ENCODE measurements around the gene AXDND1. TPM values are rescaled to one million over a fixed set of nuclear protein-coding genes. Genes with fewer than 3 reads are reported as not detected.
"Not testable (repeated sequence)": the region's sequence is repeated elsewhere in the genome, so short reads cannot be mapped to it uniquely, and the experiment has no call there.

AXDND1 gene
- total RNA-seq, 1 donor from 2014 or later, result not detected

DNA sequence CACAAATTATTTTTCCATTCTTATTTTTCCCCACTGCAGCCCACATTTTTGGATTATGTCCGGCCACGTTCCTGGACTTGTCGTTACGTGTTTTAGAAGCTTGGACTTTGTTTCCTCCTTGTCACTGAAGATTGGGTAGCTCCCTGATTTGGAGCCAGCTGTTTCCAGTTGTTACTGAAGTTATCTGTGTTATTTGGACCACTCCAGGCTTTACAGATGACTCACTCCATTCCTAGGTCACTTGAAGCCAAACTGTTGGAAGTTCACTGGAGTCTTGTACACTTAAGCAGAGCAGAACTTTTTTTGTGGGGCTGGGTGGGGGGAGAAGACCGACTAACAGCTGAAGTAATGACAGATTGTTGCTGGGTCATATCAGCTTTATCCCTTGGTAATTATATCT lies 12.2 kb upstream of the AXDND1 start:
- no peak for DNase-seq (ENCODE audit: low spot score)

DNA sequence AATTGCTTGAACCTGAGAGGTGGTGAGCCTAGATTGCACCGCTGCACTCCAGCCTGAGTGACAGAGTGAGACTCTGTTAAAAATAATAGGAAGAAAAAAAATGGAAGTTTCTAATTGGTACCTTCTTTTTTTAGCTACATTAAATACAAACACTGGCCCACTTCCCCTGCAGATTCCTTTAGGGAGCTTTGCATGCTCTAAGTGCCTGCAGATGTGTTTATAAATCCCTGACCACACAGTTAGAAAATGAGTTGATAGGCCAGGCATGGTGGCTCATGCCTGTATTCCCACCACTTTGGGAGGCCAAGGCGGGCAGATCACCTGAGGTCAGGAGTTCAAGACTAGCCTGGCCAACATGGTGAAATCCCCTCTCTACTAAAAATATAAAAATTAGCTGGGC lies 4.1 kb upstream of the AXDND1 start:
- DNase-seq (ENCODE audit: low spot score); intact Hi-C loops (cut with DNase I): not testable (repeated sequence)

More for the DNA sequence above, 12.2 kb upstream of the AXDND1 start:
- intact Hi-C loops (cut with DNase I), result no loop called here

DNA sequence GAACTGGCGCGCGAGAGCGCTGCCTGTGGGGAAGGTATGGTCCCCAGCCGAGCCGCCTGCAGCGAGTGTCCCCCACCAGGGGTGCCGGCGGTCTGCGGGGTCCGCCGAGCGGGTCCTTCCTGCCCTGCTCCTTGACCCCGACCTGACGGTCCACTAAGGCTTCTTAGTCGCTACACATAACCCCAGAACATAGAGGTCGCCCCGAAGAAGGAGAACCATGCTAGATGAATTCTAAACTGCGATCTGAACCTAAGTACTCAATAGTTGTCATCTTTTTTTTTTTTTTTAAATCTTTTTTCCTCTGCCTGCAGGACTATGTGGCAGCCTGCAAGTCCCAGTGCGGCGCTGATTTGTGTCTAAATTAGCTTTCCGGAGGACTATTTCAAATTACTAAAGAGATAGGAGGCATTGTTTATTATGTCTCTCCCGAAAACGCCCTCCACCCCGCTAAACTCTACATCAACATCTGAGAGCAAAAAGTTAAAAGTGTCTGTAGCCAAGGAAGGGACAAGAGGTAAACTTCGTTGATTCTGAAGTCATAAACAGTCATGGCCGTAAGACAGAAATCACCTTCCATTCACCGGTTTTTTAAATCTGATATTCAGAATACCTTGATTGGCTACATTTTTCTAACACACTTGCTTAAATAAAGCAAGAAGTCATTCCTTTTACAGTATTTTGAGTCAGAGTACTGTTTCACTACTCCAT lies 476 bp downstream of the AXDND1 start:
- intact Hi-C loops (cut with DNase I), result loop anchor here (5.0 kb wide), 2 partner anchors 74 to 594 kb away; partner anchors contain the start of gene SOAT1
- no peak for DNase-seq (ENCODE audit: low spot score)

DNA sequence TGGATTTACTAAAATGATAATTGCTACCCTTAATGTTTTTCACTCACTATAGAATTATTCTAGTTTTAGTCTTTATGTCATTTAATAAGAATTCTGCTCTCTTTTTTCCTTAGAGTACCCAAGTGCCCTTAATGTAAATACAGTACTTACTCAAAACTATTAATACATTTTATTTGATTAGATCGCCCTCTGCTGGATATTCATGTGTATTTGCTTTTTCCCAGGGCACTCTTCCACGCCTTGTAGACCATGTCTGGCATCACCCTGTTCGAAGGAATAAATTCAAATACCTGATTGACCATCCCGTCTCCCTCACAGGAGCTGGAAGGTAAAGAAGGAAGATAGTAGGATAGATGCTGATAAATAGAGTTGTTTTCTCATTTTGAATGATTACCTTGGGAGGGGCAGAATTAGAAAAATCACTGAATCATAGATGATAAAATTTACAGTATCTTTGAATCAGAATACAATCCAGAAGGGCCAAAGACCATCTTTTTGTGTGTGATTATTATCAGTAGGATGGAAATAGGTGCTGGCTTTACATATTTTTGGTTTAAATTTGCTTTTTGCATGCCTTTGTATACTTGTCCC lies 4.1 kb downstream of the AXDND1 start:
- intact Hi-C loops (cut with DNase I), result loop anchor here (2.0 to 5.0 kb wide), 4 partner anchors 78 to 598 kb away; partner anchors contain the start of gene SOAT1
- DNase-seq (ENCODE audit: low spot score), result no peak

DNA sequence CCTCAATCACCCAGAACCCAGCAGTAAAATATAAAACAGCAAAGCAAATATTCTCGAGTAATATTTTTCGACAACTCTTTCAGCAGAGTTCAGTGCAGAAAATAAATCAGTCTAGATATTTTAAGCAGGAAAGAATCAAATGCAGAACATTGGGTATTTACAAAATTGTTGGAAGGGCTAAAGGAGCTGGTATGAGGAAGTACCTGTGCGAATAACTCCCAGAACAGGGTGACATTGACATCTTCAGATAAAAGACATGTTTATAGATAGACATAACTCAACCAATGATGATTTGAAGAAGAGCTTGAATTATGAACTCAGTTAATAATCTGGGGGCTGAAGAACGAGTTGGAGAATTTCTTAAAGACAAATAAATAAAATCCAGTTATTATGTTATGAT lies 6.4 kb downstream of the AXDND1 start:
- intact Hi-C loops (cut with DNase I), result loop anchor here (5.0 kb wide), 1 partner anchor 120 kb away; no protein-coding TSS in a partner anchor
- DNase-seq (ENCODE audit: low spot score), result no peak

DNA sequence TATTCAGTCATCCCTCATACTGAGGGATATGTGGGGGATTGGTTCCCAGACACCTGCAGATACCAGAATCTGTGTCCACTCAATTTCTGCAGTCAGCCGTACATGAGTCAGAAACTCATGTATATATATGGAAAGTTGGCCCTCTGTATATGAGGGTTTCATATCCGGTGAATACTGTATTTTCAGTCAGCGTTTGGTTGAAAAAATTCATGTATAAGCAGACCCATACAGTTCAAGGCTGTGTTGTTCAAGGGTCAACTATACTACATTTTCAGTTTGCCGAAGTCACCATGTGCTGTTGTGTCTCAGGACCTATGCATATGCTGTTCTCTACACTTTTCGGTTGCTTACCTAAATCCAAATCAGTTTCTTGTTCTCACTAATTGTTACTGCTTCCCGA lies 10.5 kb downstream of the AXDND1 start:
- DNase-seq (ENCODE audit: low spot score), result no peak
- intact Hi-C loops (cut with DNase I), result no loop called here

DNA sequence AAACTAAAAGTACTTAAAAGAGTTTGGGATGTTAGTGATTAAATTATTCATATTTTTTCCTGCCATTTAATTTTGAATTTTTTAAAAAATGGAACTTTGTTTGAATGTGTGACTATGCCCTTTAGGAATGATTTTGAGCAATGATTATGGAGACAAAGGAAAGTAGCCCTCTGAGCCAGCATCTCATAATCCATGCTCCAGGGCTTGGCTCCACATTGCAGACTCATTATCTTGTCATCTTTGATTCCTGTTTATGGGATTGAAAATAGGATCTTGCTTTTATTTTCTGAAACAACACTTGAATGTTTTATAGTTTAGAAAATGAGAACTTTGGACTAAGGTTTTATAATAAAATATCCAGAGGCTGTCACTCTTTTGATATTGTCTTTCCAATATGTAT lies 14.5 kb downstream of the AXDND1 start:
- intact Hi-C loops (cut with DNase I), result no loop called here
- DNase-seq (ENCODE audit: low spot score), result no peak

DNA sequence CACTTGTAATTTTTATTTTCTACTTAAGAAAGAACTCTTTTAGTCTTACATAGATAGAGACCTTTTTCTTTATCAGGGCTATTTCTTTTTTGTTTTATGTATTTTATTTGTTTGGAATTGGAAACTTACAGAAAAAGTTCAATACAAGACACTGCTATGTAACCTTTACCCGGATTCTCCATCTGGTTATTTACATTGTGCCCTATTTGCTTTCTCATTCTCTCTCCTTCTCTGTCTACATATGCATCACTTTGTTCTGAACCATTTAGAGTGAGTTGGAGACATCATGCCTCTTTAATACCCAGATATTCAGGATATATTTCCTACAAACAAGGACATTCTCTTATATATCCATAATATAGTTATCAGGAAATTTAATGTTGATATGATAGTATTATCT lies 18.3 kb downstream of the AXDND1 start:
- DNase-seq (ENCODE audit: low spot score), result no peak

DNA sequence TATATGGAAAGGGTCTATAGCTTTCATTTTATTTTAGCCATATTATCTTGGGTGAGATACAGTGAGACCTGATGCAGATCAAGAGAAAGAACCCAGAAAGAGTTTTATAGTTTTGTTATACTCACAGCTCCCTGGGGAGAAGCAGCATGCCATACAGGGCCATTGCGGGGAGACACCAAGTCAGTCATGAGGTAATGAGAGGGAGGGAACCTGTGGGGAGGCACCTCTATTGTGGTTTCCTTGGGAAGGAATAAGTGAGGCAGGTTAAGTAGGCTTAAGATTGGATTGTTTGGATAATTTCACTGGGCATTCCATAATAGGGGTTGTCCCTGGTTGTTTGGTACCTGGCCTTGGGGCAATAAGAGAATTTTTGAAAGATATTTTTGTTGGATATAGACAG lies 19.7 kb downstream of the AXDND1 start:
- intact Hi-C loops (cut with DNase I), result no loop called here
- no peak for DNase-seq (ENCODE audit: low spot score)

More for the DNA sequence above, 18.3 kb downstream of the AXDND1 start:
- intact Hi-C loops (cut with DNase I), result no loop called here

DNA sequence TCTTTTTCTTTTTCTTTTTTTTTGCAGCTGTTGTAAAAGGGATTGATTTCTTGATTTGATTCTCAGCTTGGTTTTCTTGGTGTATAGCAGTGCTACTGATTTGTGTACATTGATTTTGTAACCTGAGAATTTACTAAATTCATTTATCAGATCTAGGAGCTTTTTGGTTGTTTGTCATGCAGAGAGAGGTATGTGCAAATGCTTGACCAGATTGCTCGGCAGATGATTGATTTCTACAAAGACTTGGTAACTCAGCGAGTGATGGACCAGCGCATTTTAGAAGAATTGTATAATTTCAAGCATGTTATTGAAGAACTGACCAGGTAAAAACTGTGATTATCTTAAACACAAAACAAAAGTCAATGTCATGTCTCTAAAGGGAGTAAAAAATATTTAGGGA lies 27.9 kb downstream of the AXDND1 start:
- no peak for DNase-seq (ENCODE audit: low spot score)
- intact Hi-C loops (cut with DNase I), result no loop called here

DNA sequence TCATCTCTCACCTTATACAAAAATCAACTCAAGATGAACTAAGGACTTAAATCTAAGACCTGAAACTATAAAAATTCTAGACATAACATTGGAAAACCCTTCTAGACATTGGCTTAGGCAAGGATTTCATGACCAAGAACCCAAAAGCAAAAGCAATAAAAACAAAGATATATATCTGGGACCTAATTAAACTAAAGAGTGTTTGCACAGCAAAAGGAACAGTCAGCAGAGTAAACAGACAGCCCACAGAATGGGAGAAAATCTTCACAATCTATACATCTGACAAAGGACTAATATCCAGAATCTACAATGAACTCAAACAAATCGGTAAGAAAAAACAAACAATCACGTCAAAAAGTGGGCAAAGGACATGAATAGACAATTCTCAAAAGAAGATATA lies 33.6 kb downstream of the AXDND1 start:
- DNase-seq (ENCODE audit: low spot score); intact Hi-C loops (cut with DNase I): not testable (repeated sequence)

DNA sequence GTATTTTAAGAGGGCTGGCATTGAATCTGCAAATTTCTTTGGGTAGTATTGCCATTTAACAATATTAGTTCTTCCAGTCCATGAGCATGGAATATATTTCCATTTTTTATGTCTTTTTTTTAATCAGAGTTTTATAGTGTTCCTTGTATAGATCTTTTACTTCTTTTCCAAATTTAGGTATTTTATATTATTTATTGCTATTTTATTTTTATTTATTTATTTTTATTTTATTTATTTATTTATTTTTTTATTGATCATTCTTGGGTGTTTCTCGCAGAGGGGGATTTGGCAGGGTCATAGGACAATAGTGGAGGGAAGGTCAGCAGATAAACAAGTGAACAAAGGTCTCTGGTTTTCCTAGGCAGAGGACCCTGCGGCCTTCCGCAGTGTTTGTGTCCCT lies 52.0 kb downstream of the AXDND1 start:
- intact Hi-C loops (cut with DNase I); DNase-seq (ENCODE audit: low spot score): not testable (repeated sequence)

DNA sequence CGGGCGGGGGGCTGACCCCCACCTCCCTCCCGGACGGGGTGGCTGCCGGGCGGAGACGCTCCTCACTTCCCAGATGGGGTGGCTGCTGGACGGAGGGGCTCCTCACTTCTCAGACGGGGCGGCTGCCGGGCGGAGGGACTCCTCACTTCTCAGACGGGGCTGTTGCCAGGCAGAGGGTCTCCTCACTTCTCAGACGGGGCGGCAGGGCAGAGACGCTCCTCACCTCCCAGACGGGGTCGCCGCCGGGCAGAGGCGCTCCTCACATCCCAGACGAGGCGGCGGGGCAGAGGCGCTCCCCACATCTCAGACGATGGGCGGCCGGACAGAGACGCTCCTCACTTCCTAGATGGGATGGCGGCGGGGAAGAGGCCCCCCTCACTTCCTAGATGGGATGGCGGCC lies 52.9 kb downstream of the AXDND1 start:
- intact Hi-C loops (cut with DNase I); DNase-seq (ENCODE audit: low spot score): not testable (repeated sequence)

DNA sequence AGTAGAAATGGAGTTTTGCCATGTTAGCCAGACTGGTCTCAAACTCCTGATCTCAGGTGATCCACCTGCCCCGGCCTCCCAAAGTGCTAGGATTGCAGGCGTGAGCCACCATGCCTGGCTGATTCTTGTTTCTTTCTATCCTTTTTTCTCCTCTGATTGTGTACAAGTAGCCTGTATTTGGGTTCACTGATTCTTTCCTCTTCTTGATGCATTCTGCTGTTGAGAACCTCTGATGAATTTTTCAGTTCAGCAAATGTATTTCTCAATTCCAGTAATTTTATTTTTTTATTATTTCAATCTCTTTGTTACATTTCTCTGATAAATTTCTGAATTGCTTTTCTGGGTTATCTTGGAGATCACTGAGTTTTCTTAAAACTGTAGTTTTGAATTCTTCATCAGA lies 58.8 kb downstream of the AXDND1 start:
- DNase-seq (ENCODE audit: low spot score), result no peak
- intact Hi-C loops (cut with DNase I), result no loop called here

DNA sequence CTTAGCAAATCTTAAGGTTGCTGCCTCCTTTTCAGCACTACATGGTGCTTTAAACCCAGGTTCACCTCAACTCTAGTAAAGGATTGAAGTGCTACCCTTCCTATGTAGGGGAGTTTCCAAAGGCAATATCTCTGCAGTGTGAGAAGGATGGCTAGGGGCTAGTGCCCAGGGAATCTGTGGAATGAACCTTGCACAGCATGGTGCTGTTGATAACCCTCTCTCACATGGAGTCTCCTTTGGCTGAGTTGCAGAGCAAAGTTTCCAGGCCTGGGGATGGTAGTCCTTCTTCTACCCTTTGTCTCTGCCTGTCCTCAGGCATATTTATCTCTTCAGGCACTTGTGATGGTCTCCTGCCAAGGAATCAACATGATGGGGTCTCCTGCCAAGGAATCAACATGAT lies 59.4 kb downstream of the AXDND1 start:
- intact Hi-C loops (cut with DNase I), result no loop called here
- DNase-seq (ENCODE audit: low spot score), result no peak

DNA sequence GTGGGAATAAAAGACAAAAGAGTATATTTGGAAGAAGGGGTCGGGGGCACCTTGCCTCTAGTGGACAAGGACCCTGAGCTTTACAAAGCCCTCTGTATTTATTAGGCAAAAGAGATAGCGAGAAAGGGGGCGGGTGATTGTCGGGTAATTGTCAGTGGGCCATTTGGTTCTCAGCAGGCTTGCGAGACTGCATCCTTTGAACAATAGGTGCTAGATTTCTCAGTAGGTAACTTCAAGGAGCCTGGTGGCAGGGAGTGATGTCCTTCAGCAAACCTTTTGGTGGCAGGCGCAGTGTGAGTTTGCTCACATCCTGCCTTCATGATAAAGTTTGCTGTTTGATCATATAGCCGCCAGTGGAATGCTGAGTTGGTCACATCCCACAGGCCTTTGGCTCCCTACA lies 71.4 kb downstream of the AXDND1 start:
- intact Hi-C loops (cut with DNase I), result no loop called here
- DNase-seq (ENCODE audit: low spot score), result no peak

DNA sequence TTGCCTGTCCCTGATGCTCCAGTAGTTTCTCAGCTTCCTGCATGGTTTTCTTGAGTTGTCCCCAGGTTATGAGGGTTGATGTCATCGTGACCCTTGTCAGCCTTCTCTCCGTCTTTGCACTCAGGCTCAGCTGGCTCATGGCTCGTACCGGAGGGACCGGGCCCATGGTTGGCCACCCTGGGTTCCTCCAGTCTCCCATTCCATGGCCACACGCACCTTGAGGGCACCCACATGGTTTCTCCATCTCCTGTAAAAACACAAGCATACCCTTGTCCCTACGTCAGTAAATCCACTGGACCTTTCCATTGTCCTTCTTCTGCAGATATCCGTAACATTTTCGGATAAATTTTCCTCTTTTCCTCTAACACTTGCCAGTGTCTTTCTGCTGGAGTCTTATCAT lies 73.9 kb downstream of the AXDND1 start:
- intact Hi-C loops (cut with DNase I); DNase-seq (ENCODE audit: low spot score): not testable (repeated sequence)

DNA sequence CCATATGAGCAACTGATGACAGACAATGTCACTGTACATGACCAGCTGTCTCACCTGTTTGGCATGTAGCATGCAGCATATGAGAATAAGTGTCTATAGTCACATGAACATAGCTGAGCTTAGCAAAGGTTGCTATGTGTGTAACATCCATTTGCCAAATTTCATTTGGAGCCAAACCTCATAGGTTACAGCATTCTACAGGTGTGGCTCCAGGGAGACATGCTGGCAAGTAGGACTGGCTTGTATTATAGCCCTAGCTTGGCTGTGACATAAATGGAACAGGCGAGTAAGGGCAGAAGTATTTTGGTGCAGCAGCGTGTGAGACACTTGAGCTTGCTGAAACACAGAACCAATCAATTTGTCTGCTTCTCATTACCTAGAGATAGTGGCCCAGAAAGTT lies 74.5 kb downstream of the AXDND1 start:
- intact Hi-C loops (cut with DNase I); DNase-seq (ENCODE audit: low spot score): not testable (repeated sequence)

DNA sequence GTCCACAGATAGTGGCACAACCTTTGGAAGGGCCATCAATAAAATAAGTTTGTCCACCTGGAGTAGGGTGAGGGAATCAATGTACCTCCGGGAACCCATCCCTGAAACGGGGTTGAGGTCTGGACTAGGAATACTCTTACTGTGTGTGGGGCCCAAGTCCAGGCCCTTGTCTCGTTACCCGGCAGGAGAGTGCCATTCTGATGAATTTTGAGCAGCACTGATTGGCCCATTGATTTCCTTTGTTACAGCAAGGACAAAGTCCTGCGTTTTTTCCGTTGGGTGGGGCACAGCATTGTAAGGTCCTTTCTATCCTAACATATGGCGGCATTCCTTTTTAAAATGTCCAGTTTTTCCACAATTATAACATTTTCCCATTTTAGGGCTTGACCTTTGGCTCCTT lies 75.2 kb downstream of the AXDND1 start:
- intact Hi-C loops (cut with DNase I), result no loop called here
- DNase-seq (ENCODE audit: low spot score), result no peak

DNA sequence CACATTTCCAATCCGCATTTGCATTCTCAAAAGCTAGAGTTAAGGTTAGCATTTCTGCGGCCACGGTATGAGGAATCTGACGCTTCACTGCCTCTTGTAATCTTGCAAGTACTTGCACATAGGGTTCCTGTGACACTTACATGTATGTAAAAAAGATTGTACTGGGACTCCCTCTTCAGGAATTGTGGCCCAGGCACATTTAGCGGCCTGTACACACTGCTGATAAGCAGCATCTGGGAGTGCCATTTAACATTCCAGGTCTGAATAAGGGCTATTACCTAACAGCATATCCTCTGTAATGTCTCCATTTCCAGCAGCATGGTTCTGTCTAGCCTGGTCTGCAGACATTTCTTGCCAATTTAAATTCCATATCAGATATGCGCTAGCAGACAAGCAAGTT lies 75.7 kb downstream of the AXDND1 start:
- intact Hi-C loops (cut with DNase I), result no loop called here
- DNase-seq (ENCODE audit: low spot score), result no peak

DNA sequence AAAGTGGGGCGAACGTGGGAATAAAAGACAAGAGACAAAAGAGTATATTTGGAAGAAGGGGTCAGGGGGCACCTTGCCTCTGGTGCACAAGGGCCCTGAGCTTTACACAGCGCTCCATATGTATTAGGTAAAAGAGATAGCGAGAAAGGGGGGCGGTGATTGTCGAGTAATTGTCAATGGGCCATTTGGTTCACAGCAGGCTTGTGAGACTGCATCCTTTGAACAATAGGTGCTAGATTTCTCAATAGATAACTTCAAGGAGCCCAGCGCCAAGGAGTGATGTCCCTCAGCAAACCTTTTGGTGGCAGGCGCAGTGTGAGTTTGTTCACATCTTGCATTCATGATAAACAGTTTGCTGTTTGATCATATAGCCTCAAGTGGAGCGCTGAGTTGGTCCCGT lies 77.1 kb downstream of the AXDND1 start:
- intact Hi-C loops (cut with DNase I); DNase-seq (ENCODE audit: low spot score): not testable (repeated sequence)

Data from cardiac septum (tissue), 1 donor.